Measurements from ENCODE around the gene ATP8B3. TPM values are rescaled to one million over a fixed set of nuclear protein-coding genes. Genes with fewer than 3 reads are reported as not detected.

Gene ATP8B3
- total and polyA plus RNA-seq, 9 of the 15 experiments (the other 6 are each of a cell fraction or from before 2014, with no cell fraction given) = 1.2 to 12.3 (median 3.8) TPM

DNA sequence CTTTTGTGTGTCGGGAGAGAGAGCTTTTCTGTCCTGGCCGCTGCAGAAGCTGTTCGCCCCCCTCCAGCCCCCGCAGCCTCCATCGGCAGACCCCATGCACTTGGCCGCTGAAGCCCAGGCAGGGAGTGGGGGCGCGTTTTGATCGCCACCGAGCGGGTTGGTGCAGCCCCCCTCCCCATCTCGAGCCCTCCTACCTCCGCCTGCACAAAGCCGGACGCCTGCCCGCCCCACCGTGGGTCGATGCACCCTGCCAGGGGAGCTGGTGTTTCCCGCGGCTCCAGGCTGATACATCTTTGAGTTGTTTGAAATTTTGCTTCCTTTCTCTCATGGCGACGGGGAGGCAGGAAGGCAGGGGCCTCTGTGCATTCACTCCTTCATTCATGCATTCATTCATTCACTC, 75.1 kb downstream of the ATP8B3 start:
- Histone ChIP-seq H3K27ac (ENCODE audit: extremely low read depth, low read depth, low read length) (no peak overlapping the region), H4K20me1 (replicated peaks; ENCODE audit: control insufficient read depth, insufficient read depth, low read length) (no peaks in the 10 kb centered on the region), H2AFZ (ENCODE audit: low read depth, low read length) (no peak overlapping the region), H3K27me3 (ENCODE audit: control insufficient read depth in 2 of 2, insufficient read depth in 2 of 2, low read length in 2 of 2) (peaks cover 14 to 48% of the 10 kb centered on the region in 2 experiments; a peak in 3 of 5 replicates), H3K9me1 (ENCODE audit: control insufficient read depth, insufficient read depth, low read length) (no peaks in the 10 kb centered on the region), H3K4me3 (no peak overlapping the region), H3K79me2 (ENCODE audit: control insufficient read depth, insufficient read depth, low read length) (no peaks in the 10 kb centered on the region), H3K36me3 (ENCODE audit: control insufficient read depth, insufficient read depth, low read length) (no peaks in the 10 kb centered on the region), H3K4me1 (replicated peaks in 1 of 2; ENCODE audit: control insufficient read depth in 2 of 2, insufficient read depth in 2 of 2, low read length in 2 of 2) (peaks cover 0 to 12% of the 10 kb centered on the region in 2 experiments; a peak in 2 of 5 replicates), H3K4me2 (ENCODE audit: insufficient read depth, low read length) (no peak overlapping the region), H3K9me3 (replicated peaks; ENCODE audit: control insufficient read depth, insufficient read depth, low read depth, low read length) (no peaks in the 10 kb centered on the region), H3K9ac (ENCODE audit: insufficient read depth in 1 of 2, low read depth in 2 of 2, low read length in 2 of 2) (no peak overlapping the region)
- DNase-seq (ENCODE audit: extremely low read depth in 1 of 4, low spot score in 3 of 4) = no peak
- FAIRE-seq = no peak
- POLR2A ChIA-PET = interaction anchor here (0.7 to 1.2 kb wide), 2 partner anchors 10 to 833 kb away, joined by 3 read pairs; no protein-coding TSS in a partner anchor
- CTCF ChIA-PET (ENCODE audit: low intra/inter-chr PET ratio) = no interaction called here
- TF ChIP-seq ZNF24 (IDR thresholded peaks at IDR 0.05) (0 out of 2 replicates have a peak, but pooled peaks have one; percentile 18), TEAD2 (tag; IDR thresholded peaks at IDR 0.05) (no peak), CC2D1A (IDR thresholded peaks at IDR 0.05) (no peak)
- in situ Hi-C loops (cut with MboI) = no loop called here
- WGBS (ENCODE audit: insufficient coverage, low coverage, missing lambda C conversion rate) = 34% methylated on average over 15 of the region's 22 CpGs
- ATAC-seq = no peak
- no TSS peak for BruUV-seq (replicated peaks)
- intact Hi-C loops (cut with micrococcal nuclease) = no loop called here

- Histone ChIP-seq H3K36me3 (ENCODE audit: control insufficient read depth, insufficient read depth, low read length) (no peaks in the 10 kb centered on the region), H3K27ac (ENCODE audit: extremely low read depth, low read depth, low read length) (no peak overlapping the region), H3K9ac (ENCODE audit: insufficient read depth in 1 of 2, low read depth in 2 of 2, low read length in 2 of 2) (no peak overlapping the region), H3K9me3 (replicated peaks; ENCODE audit: control insufficient read depth, insufficient read depth, low read depth, low read length) (no peaks in the 10 kb centered on the region), H4K20me1 (replicated peaks; ENCODE audit: control insufficient read depth, insufficient read depth, low read length) (no peaks in the 10 kb centered on the region), H3K9me1 (ENCODE audit: control insufficient read depth, insufficient read depth, low read length) (no peaks in the 10 kb centered on the region), H3K79me2 (ENCODE audit: control insufficient read depth, insufficient read depth, low read length) (no peaks in the 10 kb centered on the region), H3K4me2 (ENCODE audit: insufficient read depth, low read length) (no peak overlapping the region), H3K4me3 (no peak overlapping the region), H3K27me3 (ENCODE audit: control insufficient read depth in 2 of 2, insufficient read depth in 2 of 2, low read length in 2 of 2) (peaks cover 16 to 54% of the 10 kb centered on the region in 2 experiments; a peak in 3 of 5 replicates), H3K4me1 (replicated peaks in 1 of 2; ENCODE audit: control insufficient read depth in 2 of 2, insufficient read depth in 2 of 2, low read length in 2 of 2) (peaks cover 0 to 12% of the 10 kb centered on the region in 2 experiments; a peak in 2 of 5 replicates), H2AFZ (ENCODE audit: low read depth, low read length) (no peak overlapping the region)
- intact Hi-C loops (cut with micrococcal nuclease) = no loop called here
- POLR2A ChIA-PET = interaction anchor here (0.7 to 1.1 kb wide), 2 partner anchors 12 to 833 kb away, joined by 3 read pairs; no protein-coding TSS in a partner anchor
- in situ Hi-C loops (cut with MboI) = no loop called here
- CTCF ChIA-PET (ENCODE audit: low intra/inter-chr PET ratio) = no interaction called here
- no TSS peak for BruUV-seq (replicated peaks)
- WGBS (ENCODE audit: insufficient coverage, low coverage, missing lambda C conversion rate) = 17% methylated on average over 3 of the region's 3 CpGs
- DNase-seq (ENCODE audit: extremely low read depth in 1 of 4, low spot score in 3 of 4) (no peak), FAIRE-seq (no peak), ATAC-seq (no peak)
- TF ChIP-seq, protein P1, sequence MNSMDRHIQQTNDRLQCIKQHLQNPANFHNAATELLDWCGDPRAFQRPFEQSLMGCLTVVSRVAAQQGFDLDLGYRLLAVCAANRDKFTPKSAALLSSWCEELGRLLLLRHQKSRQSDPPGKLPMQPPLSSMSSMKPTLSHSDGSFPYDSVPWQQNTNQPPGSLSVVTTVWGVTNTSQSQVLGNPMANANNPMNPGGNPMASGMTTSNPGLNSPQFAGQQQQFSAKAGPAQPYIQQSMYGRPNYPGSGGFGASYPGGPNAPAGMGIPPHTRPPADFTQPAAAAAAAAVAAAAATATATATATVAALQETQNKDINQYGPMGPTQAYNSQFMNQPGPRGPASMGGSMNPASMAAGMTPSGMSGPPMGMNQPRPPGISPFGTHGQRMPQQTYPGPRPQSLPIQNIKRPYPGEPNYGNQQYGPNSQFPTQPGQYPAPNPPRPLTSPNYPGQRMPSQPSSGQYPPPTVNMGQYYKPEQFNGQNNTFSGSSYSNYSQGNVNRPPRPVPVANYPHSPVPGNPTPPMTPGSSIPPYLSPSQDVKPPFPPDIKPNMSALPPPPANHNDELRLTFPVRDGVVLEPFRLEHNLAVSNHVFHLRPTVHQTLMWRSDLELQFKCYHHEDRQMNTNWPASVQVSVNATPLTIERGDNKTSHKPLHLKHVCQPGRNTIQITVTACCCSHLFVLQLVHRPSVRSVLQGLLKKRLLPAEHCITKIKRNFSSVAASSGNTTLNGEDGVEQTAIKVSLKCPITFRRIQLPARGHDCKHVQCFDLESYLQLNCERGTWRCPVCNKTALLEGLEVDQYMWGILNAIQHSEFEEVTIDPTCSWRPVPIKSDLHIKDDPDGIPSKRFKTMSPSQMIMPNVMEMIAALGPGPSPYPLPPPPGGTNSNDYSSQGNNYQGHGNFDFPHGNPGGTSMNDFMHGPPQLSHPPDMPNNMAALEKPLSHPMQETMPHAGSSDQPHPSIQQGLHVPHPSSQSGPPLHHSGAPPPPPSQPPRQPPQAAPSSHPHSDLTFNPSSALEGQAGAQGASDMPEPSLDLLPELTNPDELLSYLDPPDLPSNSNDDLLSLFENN (IDR thresholded peaks at IDR 0.05; ENCODE audit: low read depth in 2 of 2, low read length in 2 of 2) = no peak
- TF ChIP-seq RB1 (IDR thresholded peaks at IDR 0.05; ENCODE audit: low read depth) (no peak), ESRRB (CRISPR knock-in tag; IDR thresholded peaks at IDR 0.05; ENCODE audit: borderline replicate concordance) (no peak), ZNF165 (CRISPR knock-in tag; IDR thresholded peaks at IDR 0.05; ENCODE audit: borderline replicate concordance) (no peak), TCF7L2 (IDR thresholded peaks at IDR 0.05; ENCODE audit: low read depth, low read length) (no peak), TEAD1 (CRISPR knock-in tag; IDR thresholded peaks at IDR 0.05) (no peak), ZNF668 (CRISPR knock-in tag; IDR thresholded peaks at IDR 0.05) (no peak), CBX3 (IDR thresholded peaks at IDR 0.05; ENCODE audit: borderline replicate concordance in 1 of 2, low read length in 2 of 2) (no peak), ZNF282 (CRISPR knock-in tag; IDR thresholded peaks at IDR 0.05) (no peak), MAZ (CRISPR knock-in tag; conservative IDR thresholded peaks at IDR 0.05 in 1 of 2, IDR thresholded peaks at IDR 0.05 in 1 of 2) (no peak), ZNF174 (CRISPR knock-in tag; IDR thresholded peaks at IDR 0.05) (no peak)
Measured at GRCh38 chr19:1736280-1736679, 75.8 kb downstream of the ATP8B3 start.
